HG03378 (cell line): ENCODE results near the gene LYPD6B.

Experiments
- ATAC-seq: cut with Tn5 transposase; IDR thresholded peaks from one replicate; pipeline ENCODE4 v1.9.1; 2021; ENCODE audit warnings: mild to moderate bottlenecking, moderate library complexity; ENCODE audit not compliant: unreplicated experiment

The LYPD6B gene

GRCh38 chr2:149009576-149010461, 28.7 kb upstream of the LYPD6B start:
- ATAC-seq: no peak

GRCh38 chr2:149012545-149012944, 26.0 kb upstream of the LYPD6B start:
- ATAC-seq: no peak

- no peak for ATAC-seq
Observed at GRCh38 chr2:149015501-149015900, 23.0 kb upstream of the LYPD6B start.

DNA sequence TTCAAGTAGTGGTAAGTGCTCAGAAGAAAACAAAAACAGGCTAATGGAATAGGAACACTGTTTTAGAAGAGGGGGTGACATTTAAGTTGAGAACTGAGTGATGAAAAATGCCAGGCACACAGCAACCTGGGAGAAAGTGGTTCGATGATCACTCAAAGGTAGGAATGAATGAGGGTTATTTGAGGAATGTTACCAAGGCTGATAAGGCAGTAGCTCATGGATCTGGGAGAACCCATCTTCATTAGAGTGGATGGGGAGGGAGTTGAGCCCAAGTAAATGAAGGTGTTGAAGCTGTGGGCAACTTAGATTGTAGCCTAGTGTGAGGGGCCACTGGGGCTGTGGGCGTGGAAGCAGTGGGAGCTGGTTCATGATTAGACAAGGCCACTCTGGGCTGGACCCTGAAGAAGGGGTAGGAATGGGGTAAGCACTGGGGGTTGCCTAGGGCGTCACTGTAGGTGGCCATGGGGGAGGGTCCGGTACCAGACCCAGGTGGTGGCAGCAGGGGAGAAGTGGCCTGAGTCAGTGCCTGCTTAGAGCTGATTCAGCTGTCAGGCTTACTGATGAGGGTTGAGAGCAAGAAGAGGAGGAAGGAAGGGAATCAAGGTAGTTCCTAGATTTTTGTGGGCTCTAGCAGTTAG, 22.5 kb upstream of the LYPD6B start:
- no peak for ATAC-seq

DNA sequence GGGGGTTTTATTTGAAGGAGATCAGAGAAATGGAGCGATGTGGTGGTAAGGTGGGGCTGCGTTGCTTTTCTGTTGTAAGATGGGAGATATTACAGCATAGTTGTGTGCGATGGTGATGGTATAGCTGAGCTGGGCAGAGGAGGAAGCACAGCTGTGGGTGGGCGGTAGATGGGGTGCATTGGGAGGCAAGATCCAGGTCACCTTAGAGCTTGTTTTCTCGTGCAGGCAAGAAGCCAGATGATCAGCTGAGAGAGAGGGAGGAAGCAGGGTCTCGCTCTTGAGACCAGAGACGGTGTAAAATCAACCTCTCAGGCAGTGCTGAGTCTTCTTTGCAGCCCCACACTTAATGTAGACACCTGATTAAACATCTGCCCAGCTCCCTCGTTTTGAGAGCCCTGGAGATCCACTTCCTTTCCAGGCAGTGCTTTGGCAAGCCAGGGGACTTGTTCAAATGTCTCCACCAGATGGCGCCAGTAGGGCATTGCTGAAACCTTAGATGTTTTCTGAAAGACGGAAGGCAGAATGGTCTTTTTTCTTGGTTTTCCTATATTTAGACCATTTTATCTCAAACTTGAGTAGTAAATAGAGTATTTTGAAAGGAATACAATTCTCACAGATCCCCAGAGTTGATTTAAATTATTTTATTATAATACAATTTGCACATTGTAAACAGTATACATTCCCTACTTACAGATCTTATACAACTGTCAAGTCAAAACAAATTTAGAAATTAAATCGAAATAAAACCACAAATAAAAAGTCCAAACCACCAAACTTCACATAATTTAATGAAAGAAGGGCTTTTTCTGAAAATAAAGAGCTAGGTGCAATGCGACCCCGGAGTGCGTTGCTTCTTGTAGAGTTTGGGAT, 21.1 kb upstream of the LYPD6B start:
- no peak for ATAC-seq

DNA sequence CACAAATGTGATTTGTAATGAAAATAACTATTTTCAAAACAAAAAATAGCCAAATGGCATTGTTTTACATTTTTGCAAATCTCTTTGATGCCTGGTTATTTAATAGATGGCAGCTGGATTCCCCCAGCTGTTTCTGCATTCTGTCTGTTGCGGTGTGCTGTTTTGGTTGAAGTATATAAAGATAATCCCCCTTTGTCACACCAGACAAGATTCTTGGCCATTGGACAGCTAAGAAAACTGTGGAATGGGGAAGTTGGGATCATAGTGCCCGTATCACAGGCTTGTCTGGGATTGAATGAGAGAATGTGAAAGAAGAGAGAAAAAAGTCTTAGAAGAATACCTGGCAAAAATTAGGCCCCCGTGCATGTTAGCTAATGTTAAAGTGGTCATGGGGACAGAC, 19.5 kb upstream of the LYPD6B start:
- ATAC-seq: no peak

GRCh38 chr2:149019768-149020167, 18.7 kb upstream of the LYPD6B start:
- ATAC-seq: no peak

GRCh38 chr2:149020432-149020851, 18.1 kb upstream of the LYPD6B start:
- ATAC-seq: peak; percentile 54

DNA sequence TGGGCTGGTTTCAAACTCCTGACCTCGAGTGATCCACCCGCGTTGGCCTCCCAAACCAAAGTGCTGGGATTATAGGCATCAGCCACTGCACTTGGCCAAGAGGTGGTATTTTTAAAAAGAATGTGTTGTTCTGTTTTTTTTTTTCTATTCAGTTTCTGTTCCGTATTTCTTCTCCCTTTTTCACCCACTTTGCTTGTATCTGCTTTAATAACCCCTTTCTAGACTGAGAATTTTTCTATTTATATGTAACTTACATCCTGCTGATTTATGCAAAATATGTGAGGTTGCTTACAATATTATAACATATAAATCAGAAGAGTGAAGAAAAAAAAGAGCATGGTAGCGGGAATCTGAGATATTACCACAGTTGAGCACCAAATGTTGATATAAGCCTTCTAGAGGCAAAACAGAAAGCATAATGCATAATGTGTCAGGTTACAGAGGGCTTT, 17.2 kb upstream of the LYPD6B start:
- peak; percentile 65 for ATAC-seq

DNA sequence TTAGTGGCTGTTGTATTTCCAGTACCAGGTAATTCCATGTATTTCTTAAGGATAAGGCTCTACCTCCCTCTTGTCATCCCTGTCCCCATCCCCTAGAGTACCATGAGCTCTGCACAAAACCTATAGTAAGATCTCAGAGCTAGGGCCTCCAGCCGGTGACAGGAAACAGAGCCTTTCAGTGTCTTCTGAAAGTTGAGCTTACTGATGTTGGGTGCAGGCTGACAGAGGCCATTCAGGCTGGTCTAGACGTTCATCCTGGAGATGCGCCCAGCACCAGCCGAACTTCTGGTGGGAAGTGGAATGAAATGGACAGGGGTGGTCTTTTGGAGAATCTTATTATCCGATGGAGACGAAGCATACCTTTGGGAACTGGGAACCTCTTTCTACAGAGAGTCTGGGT, 16.7 kb upstream of the LYPD6B start:
- ATAC-seq: peak; percentile 45

- no peak for ATAC-seq
Observed at GRCh38 chr2:149023091-149023490, 15.4 kb upstream of the LYPD6B start.

DNA sequence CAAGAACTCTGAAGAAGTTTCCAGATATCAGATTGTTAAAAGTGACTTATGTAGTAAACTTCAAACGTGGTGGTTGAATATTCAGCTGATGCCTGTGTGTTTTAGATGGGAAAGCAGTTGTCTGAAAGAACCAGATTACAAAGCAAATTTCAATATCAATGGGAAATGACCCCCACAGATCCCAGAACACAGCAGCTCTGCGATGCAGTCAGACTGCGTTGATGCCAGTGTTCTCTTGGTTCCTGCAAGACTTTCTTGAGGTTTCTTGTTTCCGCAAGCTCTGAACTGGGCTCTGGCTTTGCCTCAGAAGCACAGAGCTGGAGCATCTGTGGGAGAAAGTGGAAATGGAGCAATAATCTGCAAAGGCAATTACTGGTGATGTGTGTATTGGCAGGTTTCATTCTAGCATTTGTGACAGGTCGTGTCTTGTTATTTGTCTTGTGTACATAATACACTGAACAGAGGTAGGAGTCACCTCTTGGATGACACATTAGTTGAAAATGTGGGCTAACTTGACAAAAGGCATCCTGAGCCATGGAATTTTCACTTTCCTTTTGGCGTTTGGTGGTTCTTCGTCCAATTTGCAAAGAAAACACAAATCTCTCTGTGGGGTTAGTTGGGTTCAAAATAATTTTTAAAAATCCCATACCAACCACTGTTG, 10.8 kb upstream of the LYPD6B start:
- ATAC-seq: no peak

DNA sequence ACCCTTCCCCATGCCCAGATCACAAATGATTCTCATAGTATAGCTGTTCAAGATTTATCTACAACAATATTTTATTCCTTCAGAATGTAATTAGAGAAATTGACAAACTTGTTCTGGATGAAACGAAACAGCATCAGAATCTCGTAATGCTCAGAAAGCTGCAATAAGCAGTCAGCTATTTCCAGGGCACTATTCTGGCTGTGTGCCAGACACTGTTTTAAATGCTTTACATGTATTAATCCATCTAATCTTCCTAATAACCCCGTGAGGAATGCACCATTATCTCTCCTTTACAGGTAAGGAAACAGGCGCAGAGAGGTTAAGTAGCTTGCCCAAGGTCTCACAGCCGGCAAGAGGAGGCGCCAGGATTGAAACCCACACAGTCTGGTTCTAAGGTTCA, 10.1 kb upstream of the LYPD6B start:
- no peak for ATAC-seq

GRCh38 chr2:149028891-149029290, 9.6 kb upstream of the LYPD6B start:
- no peak for ATAC-seq

GRCh38 chr2:149029307-149029965, 9.1 kb upstream of the LYPD6B start:
- ATAC-seq: no peak

- ATAC-seq: no peak
Observed at GRCh38 chr2:149031396-149031795, 7.1 kb upstream of the LYPD6B start.

DNA sequence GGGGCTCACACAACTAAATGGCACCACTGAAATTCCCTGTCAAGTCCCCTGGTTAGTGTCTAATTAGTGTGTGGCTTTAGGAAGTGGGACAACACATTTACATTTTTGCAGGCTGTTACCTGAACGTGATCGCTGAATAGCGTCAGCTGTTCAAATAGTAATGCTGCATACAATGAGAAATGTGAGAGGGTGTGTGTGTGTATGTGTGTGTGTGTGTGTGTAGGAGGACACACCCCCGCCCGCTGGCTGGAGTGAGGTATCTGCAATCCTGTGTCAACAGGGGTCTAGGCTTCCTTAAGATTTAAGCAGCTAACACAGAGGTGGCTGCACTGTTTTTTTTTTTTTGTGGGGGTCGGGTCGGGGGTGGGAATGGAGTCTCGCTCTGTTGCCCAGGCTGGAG, 4.8 kb upstream of the LYPD6B start:
- ATAC-seq: no peak

DNA sequence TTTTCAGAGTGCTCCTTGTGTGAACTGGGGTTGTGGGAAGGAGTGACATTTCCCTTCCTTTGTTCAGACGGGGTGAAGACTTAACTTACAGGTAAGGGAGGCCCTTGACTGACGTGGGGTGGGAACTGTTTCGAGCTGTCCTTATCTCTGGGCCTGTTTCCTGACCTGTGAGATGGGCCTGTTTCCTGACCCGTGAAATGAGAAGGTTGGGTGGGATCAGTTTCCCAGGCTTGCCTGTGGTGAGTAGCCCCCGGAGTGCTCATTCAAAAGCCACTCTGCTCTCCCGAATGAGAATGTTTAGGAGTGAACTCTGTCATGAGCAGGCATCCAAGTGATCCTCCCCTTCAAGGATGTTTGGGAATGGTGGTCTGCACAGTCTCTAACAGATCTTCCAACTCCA, 4.1 kb upstream of the LYPD6B start:
- ATAC-seq: no peak

GRCh38 chr2:149036507-149037293, 1.8 kb upstream of the LYPD6B start:
- no peak for ATAC-seq

DNA sequence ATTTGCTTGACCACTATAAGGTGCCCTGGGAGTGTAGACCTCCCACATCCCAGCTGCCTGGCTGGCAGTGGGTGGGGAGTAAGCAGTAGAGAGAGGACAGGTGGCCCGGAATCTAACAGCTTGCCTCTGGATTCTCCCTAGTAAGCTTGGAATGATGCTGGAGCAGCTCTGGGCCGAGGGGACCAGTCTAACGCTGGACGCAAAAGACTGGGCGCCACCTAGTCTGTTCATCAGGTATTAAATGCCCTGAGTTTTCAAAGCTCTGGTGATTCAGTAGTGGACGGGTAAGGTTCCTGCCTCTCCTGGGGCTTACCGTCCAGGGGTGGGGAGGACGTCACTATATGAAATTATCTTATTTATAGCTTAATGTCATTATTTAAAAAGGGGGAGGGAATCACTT, 648 bp upstream of the LYPD6B start:
- no peak for ATAC-seq
